HepG2 (cell line): ENCODE data around the gene TAB2. TPM values are rescaled to one million over a fixed set of nuclear protein-coding genes. Genes with fewer than 3 reads are reported as not detected.

Experiments
- ATAC-seq: fragments of 200-7000 bp; cut with Tn5 transposase; 3 replicates; pipeline ENCODE4 v1.9.1; 2020; ENCODE audit warnings: mild to moderate bottlenecking, moderate library complexity
- BruUV-seq: library from RNA; stranded (reverse); fragments of 400-500 nt; replicated peaks from 2 replicates; lab custom pipeline; 2021; lab: Mats Ljungman, UMichigan
- CTCF ChIA-PET: fragments of 300-600 bp; formaldehyde crosslinking; extraction: SDS; loops from one replicate; lab custom pipeline; 2021; ENCODE audit warnings: low total read pairs, inconsistent platforms, low intra/inter-chr PET ratio; lab: Yijun Ruan, JAX
- POLR2A ChIA-PET: fragments of 350-600 bp; sonication (Branson Sonifier 250); formaldehyde crosslinking; loops from one replicate; lab custom pipeline; 2020; ENCODE audit warnings: antibody characterized with exemption, inconsistent platforms; lab: Yijun Ruan, JAX
- DNase-seq: peaks from one replicate; pipeline ENCODE4 v3.0.0-alpha.2; 2015; ENCODE audit warnings: low spot score
- FAIRE-seq: peaks from 3 replicates; lab custom pipeline; 2011; peaks lifted over from hg19 to GRCh38; lab: Jason Lieb, UNC
- H2AFZ ChIP-seq: one replicate; pipeline ENCODE4 v1.6.1; 2011; ENCODE audit warnings: low read length, inconsistent platforms
- H3K27ac ChIP-seq: fragments of 300-600 bp; 3 replicates; pipeline ENCODE4 v1.8.0; 2011; ENCODE audit warnings: mixed run types, mild to moderate bottlenecking, mixed read lengths, low read length, inconsistent platforms; ENCODE audit not compliant: insufficient read depth; ENCODE audit errors: extremely low read length
- H3K27me3 ChIP-seq, 2 experiments: fragments of 200-600 bp in 1 of 2; 2 replicates in 1 of 2; 3 replicates in 1 of 2; pipeline versions ENCODE4 v1.6.0 to v1.8.0; 2011; ENCODE audit warnings: low read length in 2 of 2, mild to moderate bottlenecking in 2 of 2, moderate library complexity in 2 of 2, inconsistent platforms in 1 of 2; ENCODE audit not compliant: insufficient read depth in 2 of 2, control insufficient read depth in 1 of 2
- H3K36me3 ChIP-seq, 2 experiments: fragments of 200-600 bp in 1 of 2; replicated peaks in 1 of 2; 2 replicates in 1 of 2; 3 replicates in 1 of 2; pipeline versions ENCODE4 v1.5.1 to v1.8.0; 2011; ENCODE audit warnings: low read length in 2 of 2, inconsistent platforms in 1 of 2; ENCODE audit not compliant: insufficient read depth in 2 of 2, control insufficient read depth in 1 of 2
- H3K4me1 ChIP-seq: 2 replicates; pipeline ENCODE4 v1.5.1; 2012; ENCODE audit warnings: low read length, inconsistent platforms; ENCODE audit not compliant: insufficient read depth
- H3K4me2 ChIP-seq: 2 replicates; pipeline ENCODE4 v1.6.0; 2011; ENCODE audit warnings: low read depth, low read length, inconsistent platforms
- H3K4me3 ChIP-seq, 3 experiments: fragments of 200-600 bp in 1 of 3; sonication (generic), shearing (Covaris generic) in 1 of 3; replicated peaks in 1 of 3; 2 replicates each; pipeline ENCODE4 v1.5.1; 2011 to 2016; ENCODE audit warnings: low read length in 3 of 3, inconsistent platforms in 2 of 3, low read depth in 2 of 3, mild to moderate bottlenecking in 2 of 3, control low read depth in 1 of 3, mixed read lengths in 1 of 3; ENCODE audit not compliant: insufficient read depth in 1 of 3
- H3K79me2 ChIP-seq: one replicate; pipeline ENCODE4 v1.6.1; 2011; ENCODE audit warnings: low read length, inconsistent platforms; ENCODE audit not compliant: insufficient read depth
- H3K9ac ChIP-seq: 2 replicates; pipeline ENCODE4 v1.6.0; 2011; ENCODE audit warnings: mild to moderate bottlenecking, low read depth, low read length, inconsistent platforms; ENCODE audit not compliant: insufficient read depth
- H3K9me3 ChIP-seq: 2 replicates; pipeline ENCODE4 v1.5.1; 2012; ENCODE audit warnings: mild to moderate bottlenecking, low read length
- H4K20me1 ChIP-seq: 2 replicates; pipeline ENCODE4 v1.6.0; 2011; ENCODE audit warnings: inconsistent platforms, mild to moderate bottlenecking, low read length, moderate library complexity; ENCODE audit not compliant: insufficient read depth
- ZNF407 ChIP-seq: sonication (generic); formaldehyde crosslinking; IDR thresholded peaks from one replicate; pipeline ENCODE4 v1.5.1; 2020; ENCODE audit warnings: mild to moderate bottlenecking, missing genetic modification reagents; ENCODE audit errors: not compliant biosample characterization
- WGBS: methylation state at CpG from one replicate; pipeline ENCODE4 v1.1.6; 2017; ENCODE audit warnings: low lambda C conversion rate; 5-methylcytosine and 5-hydroxymethylcytosine counted together
- in situ Hi-C: cut with HindIII; loops from 2 replicates; pipeline ENCODE4 v1.10.0; 2017; ENCODE audit warnings: low pct_unique_long_range_greater_than_20kb; ENCODE audit not compliant: extremely low pct_ligation_motif_present
- intact Hi-C: fragments of 100-400 bp; cut with micrococcal nuclease; formaldehyde crosslinking; loops from one replicate; pipeline ENCODE4 v1.10.0; 2022; ENCODE audit not compliant: unreplicated experiment
- polyA plus RNA-seq, 8 experiments: library from polyadenylated mRNA; depleted of rRNA in 3 of 8; stranded (reverse) in 7 of 8; unstranded in 1 of 8; fragments of >200 nt; fragmentation: Illumina TruSeq in 4 of 8; extraction: Trizol in 4 of 8; gene quantifications; 2 replicates each; pipeline versions ENCODE4 v1.2.1 to v1.2.3, GENCODE V29; 2011 to 2016; ENCODE audit warnings: low read depth in 4 of 8, missing spikeins in 1 of 8, mixed read lengths in 1 of 8; ENCODE audit not compliant: insufficient read depth in 1 of 8
- total RNA-seq, 5 experiments: library from RNA; depleted of rRNA; stranded (reverse); fragments of >200 nt; fragmentation: Illumina TruSeq; extraction: Trizol; gene quantifications; 2 replicates each; pipeline ENCODE4 v1.2.3, GENCODE V29; 2016; ENCODE audit warnings: low read depth in 1 of 5

Gene TAB2
- total and polyA plus RNA-seq, 2 of the 13 experiments (the other 11 are each of a cell fraction or from before 2014, with no cell fraction given), result 23.7 to 50.2 TPM

DNA sequence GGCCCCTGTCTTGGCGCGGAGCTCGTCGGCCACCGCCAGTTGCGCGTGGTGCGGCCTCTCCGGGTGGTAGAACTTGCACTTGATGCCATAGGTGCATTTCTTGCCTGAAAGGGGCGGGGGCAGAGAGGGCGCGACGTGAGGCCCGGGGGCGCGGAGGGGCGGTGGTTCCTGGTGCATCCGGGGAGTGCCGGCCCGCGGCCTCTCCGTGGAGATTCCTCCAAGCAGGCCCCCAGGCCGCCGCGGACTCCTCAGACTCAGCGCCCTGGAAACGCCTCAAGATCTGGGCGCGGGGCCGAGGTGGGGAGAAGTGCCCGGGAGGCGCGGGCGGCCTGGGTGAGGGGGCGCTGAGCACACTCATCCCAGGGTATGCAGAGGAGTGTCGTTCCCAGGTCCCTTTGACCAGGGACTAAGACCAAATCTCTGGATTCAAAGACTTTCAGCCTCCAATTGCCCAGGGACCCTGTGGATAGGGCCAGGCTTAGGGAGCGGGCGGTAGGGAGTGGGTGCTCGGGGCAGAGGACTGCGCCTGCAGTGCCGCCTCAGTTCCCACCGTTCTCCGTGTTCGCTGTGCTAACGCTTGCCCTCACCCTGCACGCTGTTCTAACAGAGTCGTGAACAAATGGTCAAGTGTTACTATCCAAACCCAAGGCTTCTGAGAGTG is 134.0 kb downstream of the TAB2 start:
- POLR2A ChIA-PET, result no interaction called here
- FAIRE-seq (no peak), ATAC-seq (no peak), DNase-seq (no peak)
- intact Hi-C loops, result loop anchor here (5.0 kb wide), 1 partner anchor 66 kb away; no protein-coding TSS in a partner anchor
- H3K4me1 ChIP-seq, result peaks cover 32% of the 10 kb centered on the region
- no peak overlapping the region for H3K4me3 ChIP-seq
- no TSS peak for BruUV-seq
- H3K36me3 ChIP-seq, result no peaks in the 10 kb centered on the region
- no peaks in the 10 kb centered on the region for H3K27me3 ChIP-seq
- H2AFZ ChIP-seq, result no peak overlapping the region
- no peak overlapping the region for H3K4me2 ChIP-seq
- in situ Hi-C loops, result no loop called here
- CTCF ChIA-PET, result no interaction called here
- WGBS, result 96% methylated on average over 47 of the region's 47 CpGs
- H3K27ac ChIP-seq, result no peak overlapping the region
- no peaks in the 10 kb centered on the region for H3K9me3 ChIP-seq
- H4K20me1 ChIP-seq, result no peaks in the 10 kb centered on the region
- no peaks in the 10 kb centered on the region for H3K79me2 ChIP-seq
- no peak for TF ChIP-seq ZNF407 (CRISPR knock-in tag)
- no peak overlapping the region for H3K9ac ChIP-seq
